ENCODE results near the gene RDH12.

RDH12 gene

GRCh38 chr14:67756496-67756895 is 54.8 kb downstream of the RDH12 start:
- DNase-seq, result no peak

DNA sequence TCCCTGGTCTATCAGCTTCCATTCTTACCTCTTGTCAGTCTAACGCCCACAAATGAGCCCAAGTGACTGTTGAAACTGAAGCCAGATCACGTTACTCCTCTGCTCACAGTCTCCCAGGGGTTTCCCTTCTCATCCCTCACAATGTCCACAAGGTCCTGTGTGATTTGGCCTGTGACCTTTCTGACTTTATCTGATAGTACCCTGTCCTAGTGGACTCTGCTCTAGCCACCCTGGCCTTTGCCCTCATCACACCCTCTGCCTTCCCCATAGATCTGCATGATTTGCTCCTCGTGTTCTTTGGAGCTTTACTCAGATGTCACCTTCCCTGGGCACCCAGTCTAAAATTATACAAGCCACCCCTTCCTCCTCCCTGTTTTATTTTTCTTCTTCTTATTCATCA is 55.5 kb downstream of the RDH12 start:
- no peak for DNase-seq

DNA sequence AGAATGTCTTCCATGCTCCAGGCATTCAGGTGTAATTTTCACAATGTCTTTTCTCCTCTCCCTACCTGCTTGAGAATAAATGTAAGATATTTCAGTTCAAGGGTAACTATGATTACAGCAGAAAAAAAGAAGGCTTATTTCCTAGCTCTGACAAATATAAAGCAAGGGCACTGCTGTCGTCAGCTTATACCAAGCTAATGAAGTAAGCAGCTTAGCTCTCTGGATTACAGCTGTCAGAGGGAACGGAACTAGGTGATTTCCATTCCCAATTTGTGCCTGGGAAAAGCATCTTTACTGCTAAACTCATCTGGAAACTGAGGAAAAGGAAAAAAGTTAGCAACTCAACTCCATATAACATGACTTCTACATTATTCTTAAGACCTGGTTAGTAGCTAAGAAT is 58.2 kb downstream of the RDH12 start:
- no peak for DNase-seq

DNA sequence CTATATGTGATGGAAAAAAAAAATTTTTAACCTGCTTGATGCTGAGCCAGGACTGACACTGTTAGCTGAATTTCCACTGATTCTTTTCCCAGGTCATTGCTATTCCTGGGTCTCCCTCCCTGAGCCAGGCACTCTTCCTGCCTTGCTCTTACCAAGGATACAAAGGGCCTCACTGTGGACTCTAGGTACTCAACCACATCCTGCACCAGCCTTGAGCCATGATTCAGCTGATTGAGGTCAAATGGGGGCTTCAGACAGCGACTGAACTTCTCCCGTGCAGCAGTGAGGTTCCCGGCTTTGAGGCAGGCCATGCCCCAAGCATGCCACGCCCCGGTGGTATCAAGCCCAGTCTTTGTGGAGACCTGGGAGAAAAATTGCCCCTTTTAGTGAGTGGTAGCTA is 60.4 kb downstream of the RDH12 start:
- DNase-seq, result no peak

DNA sequence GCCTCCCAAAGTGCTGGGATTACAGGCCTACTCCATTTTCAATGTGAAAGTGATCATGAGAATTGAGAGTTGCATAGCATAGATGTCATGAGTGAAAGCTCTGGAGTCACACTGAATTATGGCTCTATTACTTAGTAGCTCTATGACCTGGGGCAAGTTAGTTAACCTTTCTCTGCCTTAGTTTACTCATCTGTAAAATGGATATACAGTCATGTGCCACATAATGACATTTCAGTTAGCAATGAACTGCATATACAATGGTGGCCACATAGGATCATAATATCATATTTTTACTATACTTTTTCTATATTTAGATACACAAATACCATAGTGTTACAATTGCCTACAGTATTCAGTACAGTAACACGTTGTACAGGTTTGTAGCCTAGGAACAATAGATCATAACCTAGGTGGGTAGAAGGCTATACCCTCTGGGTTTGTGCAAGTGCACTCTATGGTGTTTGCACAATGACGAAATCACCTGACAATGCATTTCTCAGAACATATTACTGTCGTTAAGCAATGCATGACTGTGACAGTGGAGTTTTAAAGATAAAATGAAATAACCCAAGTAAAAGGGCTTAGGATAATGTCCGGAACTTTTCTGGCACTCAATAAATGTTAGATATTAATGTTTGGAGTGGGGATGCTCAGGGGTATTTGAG is 61.6 kb downstream of the RDH12 start:
- DNase-seq, result no peak

GRCh38 chr14:67764496-67764895 is 62.8 kb downstream of the RDH12 start:
- DNase-seq, result no peak

DNA sequence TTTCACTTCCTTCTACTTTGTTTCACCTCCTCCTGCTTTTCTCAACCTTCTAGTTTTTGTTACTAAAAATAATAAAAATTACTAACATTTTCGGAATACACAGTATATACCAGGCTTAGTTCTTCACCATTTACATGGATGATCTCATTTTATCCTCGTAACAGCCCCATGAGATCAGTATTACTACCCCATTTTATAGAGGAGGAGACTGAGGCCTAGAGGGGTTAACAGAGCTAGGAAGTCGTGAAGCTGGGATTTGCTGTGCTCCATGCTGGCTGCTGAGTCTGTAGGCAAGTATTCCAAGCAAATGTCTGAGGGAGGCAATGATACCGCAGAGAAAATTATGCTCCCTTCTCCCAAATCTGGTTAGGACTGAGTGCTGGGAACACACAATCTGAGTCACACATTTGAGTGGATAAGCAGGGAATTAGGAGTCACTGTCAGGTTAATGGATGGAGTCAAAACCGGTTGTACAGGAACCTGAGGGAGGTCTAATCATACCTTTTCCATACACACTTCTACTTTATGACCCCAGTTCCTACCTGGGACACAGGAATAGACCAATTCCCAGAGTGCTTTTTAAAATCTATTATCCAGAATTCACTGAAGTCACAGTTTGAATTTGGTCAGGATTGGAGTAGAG is 63.6 kb downstream of the RDH12 start:
- DNase-seq, result no peak

DNA sequence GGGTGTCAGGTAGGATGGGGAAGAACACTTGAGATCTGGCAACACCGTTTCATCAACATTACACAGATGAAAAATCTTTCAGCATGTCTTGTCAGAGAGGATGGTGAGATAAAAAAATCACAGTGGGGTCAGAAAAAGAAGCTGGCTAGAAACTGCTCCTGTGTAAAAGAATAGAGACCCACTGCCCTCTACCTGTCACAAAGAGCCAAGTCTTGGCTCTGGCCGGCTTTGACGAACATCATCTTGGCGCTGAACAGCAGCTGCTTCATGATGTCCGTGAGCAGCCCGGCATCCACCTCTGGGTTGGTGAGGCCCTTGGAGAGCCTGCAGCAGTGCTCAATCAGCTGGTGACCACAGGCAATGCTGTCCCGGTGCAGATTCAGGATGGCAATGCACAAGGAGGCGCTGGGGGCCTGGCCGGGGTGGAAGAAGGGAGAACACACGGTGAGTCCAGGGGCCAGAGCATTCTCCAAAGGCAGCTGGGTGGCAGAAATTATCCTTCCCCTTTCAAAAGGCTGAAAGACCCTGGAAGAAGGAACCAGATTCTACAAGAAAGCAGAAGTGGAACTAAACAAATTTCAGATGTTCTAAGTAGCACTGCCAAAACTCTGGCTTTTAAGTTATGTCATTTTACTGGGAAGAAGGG is 64.5 kb downstream of the RDH12 start:
- DNase-seq, result no peak

DNA sequence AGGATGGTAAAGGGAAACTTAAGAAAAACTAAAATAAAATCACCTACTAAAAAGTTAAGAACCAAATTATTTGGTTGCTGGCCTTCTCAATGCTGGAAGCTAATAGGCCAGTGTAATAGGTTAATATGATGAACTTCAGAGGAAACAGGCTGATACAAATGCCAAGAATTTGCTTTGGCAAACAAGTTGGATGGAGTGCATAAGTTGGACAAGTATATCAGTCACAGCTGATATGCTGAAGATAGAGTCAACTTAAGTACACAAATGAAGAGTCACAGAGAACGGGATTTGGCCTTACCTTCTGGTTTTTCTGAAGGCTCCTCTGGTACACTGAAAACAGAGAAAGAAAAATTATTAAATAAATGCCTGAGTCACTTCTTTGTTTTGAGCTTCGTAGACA is 66.5 kb downstream of the RDH12 start:
- DNase-seq, result no peak

DNA sequence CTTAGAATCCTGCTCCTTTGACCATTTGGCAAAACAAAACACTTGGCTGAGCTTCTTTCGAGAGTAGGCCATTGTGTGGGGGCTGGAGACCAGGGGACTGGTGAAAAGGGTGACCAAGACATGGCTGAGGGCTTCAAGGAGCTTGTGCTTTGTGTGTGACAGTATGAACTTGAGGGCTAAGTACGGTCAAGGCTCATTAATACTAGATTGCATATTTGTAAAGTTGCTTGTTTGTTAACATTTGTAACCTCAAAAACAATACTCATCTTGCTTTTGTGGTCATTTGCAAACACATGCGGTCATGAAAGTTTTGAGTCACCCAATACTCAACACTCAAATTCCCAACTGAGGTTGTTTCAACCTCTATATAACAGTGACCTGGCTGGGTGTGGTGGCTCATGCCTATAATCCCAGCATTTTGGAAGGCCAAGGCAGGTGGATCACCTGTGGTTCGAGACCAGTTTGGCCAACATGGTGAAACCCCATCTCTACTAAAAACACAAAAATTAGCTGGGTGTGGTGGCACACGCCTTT is 72.2 kb downstream of the RDH12 start:
- no peak for DNase-seq

DNA sequence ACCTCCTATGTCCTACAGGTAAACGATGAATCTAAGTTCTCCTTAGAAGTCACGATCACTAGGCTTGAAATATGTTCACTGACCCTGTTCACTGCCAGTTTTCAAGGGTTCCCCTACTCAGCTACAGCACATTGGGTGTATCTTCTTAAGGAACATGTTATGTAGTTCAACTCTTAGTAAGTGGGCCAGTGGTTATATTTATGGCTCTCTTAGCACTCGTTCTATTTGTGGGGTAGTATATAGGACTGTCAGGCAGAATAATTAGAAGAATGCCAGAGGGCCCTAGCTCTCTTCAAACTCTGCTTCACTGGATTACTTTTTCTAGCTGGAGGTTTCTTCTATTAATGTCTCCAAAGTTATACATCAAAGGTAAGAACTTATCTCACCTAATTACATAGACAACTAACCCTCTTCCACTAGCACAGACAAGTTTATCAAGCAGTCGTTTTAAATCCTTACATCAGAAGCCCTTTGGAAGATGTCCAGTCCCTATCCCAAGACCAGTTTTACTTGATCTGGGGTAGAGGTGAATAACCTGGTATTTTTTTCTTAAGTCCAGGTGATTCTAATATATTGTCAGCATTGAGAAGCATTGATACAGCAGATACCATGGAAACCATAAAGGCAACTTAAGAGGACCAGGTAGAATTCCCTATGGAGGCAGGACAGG is 75.1 kb downstream of the RDH12 start:
- DNase-seq, result no peak

GRCh38 chr14:67778792-67779191 is 77.1 kb downstream of the RDH12 start:
- no peak for DNase-seq

DNA sequence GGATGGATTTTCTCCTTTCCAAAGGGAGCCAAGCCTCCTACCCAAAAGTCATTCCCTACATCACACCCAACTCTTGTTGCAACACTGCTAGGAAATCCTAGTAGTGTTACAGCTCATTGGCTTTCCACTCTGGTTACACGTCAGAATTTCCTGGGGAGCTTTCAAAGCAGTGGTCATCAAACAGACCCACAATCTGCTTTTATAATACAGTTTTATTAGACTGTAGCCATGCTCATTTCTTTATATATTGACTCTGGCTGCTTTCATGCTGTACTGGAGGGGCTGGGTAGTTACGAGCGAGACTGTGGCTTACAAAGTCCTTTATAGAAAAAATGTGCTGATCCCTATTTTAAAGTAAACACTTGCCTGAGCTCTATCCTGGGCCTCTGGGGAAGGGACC is 80.4 kb downstream of the RDH12 start:
- no peak for DNase-seq

All from NCI-H1105 treated with DMSO at 0.1 percent for 48 hours (cell line).